ENCODE measurements around the gene KRTAP5-10.

GRCh38 chr11:71519546-71519945, 45.8 kb upstream of the KRTAP5-10 start:
- TF ChIP-seq CTCF (IDR thresholded peaks at IDR 0.05 in 8 of 11, conservative IDR thresholded peaks at IDR 0.05 in 3 of 11) (no peak), POLR2A (IDR thresholded peaks at IDR 0.05) (no peak)
